AG09319 (cell line): ENCODE data around the gene DCLRE1C.

Experiments
- DNase-seq: peaks from one replicate; pipeline ENCODE4 v3.0.0-alpha.2; 2010; ENCODE audit warnings: low read depth; ENCODE audit errors: extremely low read depth
- CTCF ChIP-seq: IDR thresholded peaks from 2 replicates; pipeline ENCODE4 v1.5.1; 2011; ENCODE audit warnings: low read depth, mild to moderate bottlenecking, inconsistent platforms, low read length, moderate library complexity

The DCLRE1C gene

DNA sequence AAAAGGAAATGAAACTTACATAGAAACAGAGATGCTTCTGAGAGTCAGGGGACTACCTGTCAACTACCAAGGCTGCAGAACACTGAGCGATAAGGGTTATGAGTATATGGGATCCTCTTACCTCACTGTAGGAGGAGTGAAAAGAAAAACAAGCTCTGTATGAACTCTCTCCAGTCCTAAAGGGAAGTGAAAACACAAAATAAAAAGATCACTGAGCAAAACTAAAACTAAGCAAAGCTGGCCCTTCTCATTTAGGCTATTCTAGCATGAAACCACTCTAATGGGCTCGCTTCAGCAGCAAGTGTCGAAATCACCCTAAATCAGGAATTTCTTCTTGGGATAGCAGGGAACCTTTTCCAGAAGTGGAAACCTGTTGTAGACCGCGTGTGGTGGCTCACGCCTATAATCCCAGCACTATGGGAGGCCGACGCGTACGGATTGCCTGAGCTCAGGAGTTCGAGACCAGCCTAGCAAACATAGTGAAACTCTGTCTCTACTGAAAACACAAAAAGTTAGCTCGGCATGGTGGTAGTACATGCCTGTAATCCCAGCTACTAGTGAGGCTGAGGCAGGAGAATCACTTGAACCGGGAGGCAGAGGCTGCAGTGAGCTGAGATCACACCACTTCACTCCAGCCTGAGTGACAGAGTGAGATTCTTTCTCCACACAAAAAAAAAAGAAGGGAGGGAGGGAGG lies 27.0 kb downstream of the DCLRE1C start:
- TF ChIP-seq CTCF, result no peak
- no peak for DNase-seq

DNA sequence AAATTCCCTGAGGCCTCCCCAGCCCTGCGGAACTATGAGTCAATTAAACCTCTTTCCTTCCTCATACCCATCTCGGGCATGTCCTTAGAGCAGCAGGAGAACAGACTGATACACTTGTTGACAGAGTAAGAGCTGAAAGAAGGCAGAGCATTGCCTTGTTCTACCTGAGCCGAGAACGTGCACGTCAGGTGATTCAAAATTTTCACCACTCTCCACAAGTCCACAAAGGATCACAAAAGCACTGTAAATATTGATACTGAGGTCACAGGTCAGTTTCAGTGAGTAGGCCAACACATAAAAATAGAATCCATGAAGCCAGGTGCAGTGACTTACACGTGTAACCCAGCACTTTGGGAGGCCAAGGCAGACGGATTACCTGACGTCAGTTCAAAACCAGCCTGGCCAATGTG lies 27.8 kb downstream of the DCLRE1C start:
- DNase-seq, result no peak
- no peak for TF ChIP-seq CTCF

DNA sequence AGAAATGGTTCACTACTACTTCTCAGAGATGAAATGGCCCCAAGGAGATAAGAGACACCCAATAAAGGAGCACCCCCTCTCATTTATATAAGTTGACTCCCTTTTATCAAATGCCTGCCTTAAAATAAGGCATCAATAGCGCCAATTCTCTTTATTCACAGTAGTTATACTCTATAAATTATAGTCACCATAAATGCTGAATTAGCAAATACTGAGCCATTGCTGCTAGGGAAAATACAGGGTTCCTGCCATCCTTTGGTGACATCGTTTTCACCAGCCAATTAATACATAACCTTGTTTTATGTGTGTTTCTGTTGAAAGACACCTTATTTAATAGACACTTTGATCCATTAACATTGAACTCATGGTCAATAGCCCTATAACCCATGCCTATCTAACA lies 28.6 kb downstream of the DCLRE1C start:
- DNase-seq, result no peak
- no peak for TF ChIP-seq CTCF

DNA sequence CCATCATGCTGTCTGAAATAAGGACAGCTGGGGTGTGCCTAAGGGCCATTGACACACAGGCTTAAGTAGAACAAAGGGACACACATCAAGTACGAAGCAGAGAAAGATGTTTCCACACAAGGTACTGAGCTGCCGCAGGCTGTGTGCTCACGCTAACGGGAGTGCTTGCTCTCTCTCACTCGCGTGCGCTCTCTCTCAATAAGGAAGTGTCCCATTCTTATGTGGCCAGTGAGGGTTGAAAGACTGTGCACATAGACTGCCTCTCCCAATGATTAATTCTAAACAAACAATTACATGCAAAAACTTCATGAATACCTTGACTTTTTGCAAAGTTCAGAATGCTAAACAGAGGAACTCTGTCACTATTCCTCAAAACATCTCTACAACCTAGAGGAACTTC lies 29.9 kb downstream of the DCLRE1C start:
- TF ChIP-seq CTCF, result no peak

GRCh38 chr10:14918964-14919363 lies 34.9 kb downstream of the DCLRE1C start:
- DNase-seq, result no peak
- no peak for TF ChIP-seq CTCF

More for the DNA sequence above, 29.9 kb downstream of the DCLRE1C start:
- DNase-seq, result no peak

DNA sequence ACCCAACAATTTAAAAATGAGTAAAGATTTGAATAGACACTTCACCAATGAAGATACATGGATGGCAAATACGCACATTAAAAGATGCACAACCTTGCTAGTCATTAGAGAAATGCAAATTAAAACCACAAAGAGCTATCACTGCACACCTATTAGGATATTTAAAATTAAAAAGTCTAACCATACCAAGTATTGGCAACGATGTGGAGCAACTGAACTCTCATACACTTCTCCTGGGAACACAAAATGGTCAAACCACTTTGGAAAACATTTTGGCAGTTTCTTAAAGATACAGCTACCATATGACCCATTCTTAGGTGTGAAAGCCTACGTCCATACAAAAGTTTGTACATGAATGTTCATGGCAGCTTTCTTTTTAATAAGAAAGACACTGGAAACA lies 36.1 kb downstream of the DCLRE1C start:
- TF ChIP-seq CTCF, result no peak
- DNase-seq, result no peak

DNA sequence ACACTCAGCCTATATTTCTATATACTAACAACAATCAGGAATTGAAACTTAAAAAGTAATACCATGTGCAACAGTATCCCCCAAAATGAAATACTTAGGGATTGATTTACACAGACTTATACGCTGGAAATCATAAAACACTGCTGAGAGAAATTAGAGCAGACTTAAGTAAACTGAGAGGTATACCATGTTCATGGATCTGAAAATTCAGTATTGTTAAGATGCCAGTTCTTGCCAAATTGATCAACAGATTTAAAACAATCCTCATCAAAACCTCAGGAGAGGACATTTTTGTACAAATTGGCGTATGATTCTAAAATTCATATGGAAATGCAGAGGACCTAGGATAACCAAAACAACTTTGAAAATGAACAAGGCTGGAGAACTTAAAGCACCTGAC lies 37.3 kb downstream of the DCLRE1C start:
- no peak for DNase-seq
- no peak for TF ChIP-seq CTCF
